HCT116 (cell line): Measurements from ENCODE around the gene ISCA2.

Source experiments
- CEBPB ChIP-seq: IDR thresholded peaks from 2 replicates; pipeline ENCODE4 v1.6.1; 2012; ENCODE audit warnings: low read depth
- CTCF ChIP-seq, 3 experiments: fragments of 200-600 bp in 1 of 3; sonication (generic) in 1 of 3; IDR thresholded peaks in 2 of 3; conservative IDR thresholded peaks in 1 of 3; 2 replicates each; pipeline ENCODE4 v1.5.1; 2012 to 2017; ENCODE audit warnings: low read depth in 2 of 3, low read length in 2 of 3, antibody characterized with exemption in 1 of 3, borderline replicate concordance in 1 of 3, control low read depth in 1 of 3, mild to moderate bottlenecking in 1 of 3, mixed read lengths in 1 of 3, mixed run types in 1 of 3, moderate library complexity in 1 of 3; ENCODE audit not compliant: insufficient read depth in 1 of 3
- EZH2 ChIP-seq: fragments of 200-600 bp; sonication (generic); IDR thresholded peaks from 2 replicates; pipeline ENCODE4 v1.6.1; 2017; ENCODE audit warnings: antibody characterized with exemption, mixed run types
- EZH2phosphoT487 ChIP-seq: fragments of 200-600 bp; IDR thresholded peaks from 2 replicates; pipeline ENCODE4 v1.6.1; 2018; ENCODE audit warnings: antibody characterized with exemption, borderline replicate concordance
- FOSL1 ChIP-seq: IDR thresholded peaks from 2 replicates; pipeline ENCODE4 v1.6.1; 2012; ENCODE audit warnings: low read depth
- POLR2A ChIP-seq: IDR thresholded peaks from 2 replicates; pipeline ENCODE4 v1.7.0; 2011; ENCODE audit warnings: borderline replicate concordance; ENCODE audit not compliant: insufficient read depth, insufficient read length; ENCODE audit errors: extremely low read depth
- POLR2AphosphoS5 ChIP-seq: IDR thresholded peaks from 2 replicates; pipeline ENCODE4 v1.6.1; 2011; ENCODE audit warnings: mild to moderate bottlenecking, low read depth, low read length, moderate library complexity
- RAD21 ChIP-seq: IDR thresholded peaks from 2 replicates; pipeline ENCODE4 v1.6.1; 2012; ENCODE audit warnings: low read depth, mild to moderate bottlenecking
- SIN3A ChIP-seq: IDR thresholded peaks from 2 replicates; pipeline ENCODE4 v1.6.1; 2012; ENCODE audit warnings: low read depth
- SP1 ChIP-seq: IDR thresholded peaks from 2 replicates; pipeline ENCODE4 v1.6.1; 2012; ENCODE audit warnings: low read depth
- TF ChIP-seq, protein P1 (sequence below): IDR thresholded peaks from 2 replicates; pipeline ENCODE4 v1.6.1; 2012; ENCODE audit warnings: low read depth

DNA sequence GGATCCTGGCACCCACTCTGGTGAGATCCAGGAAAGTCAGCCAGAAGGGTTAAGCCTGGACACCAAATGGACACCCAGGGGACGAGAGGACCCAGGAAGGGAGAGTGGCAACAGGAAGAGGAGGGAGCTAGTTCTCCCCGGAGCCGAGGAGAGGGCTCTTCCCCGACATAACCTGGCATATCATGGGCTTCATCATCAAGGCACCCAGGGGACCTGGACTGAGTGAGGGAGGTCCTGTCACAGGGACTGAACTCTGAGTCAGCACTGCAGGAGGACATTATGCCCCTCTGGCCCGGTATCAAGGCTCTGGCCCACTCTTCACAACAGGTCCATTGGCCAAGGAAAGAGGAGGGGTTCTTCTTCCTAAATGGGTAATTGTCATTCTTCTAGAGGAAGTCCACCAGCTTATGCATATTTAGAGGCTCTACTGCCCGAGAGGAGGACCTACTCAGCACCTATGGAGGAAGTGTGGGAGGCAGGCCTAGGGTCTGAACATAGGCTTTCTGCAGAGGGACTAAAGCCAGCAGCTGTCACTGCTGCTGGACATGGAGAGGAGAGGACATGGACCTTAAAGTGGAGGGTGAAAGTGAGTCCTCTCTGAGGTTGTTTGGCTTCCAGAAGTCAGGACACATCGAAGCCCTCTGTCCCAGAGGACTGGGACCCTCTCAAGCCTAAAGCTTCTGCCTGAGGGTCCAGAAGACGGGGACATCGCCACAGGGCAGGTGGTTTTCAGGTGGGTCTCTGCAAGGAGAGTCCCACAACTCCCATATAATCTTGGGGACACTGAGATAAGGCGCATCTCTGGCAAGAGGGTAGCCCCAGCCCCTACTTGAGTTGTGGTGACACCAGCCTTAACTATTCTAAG is 18.6 kb downstream of the ISCA2 start:
- no peak for TF ChIP-seq CTCF (IDR thresholded peaks at IDR 0.05 in 2 of 3, conservative IDR thresholded peaks at IDR 0.05 in 1 of 3; ENCODE audit: borderline replicate concordance in 1 of 3, insufficient read depth in 1 of 3, low read depth in 2 of 3, low read length in 2 of 3)
- TF ChIP-seq, protein P1, sequence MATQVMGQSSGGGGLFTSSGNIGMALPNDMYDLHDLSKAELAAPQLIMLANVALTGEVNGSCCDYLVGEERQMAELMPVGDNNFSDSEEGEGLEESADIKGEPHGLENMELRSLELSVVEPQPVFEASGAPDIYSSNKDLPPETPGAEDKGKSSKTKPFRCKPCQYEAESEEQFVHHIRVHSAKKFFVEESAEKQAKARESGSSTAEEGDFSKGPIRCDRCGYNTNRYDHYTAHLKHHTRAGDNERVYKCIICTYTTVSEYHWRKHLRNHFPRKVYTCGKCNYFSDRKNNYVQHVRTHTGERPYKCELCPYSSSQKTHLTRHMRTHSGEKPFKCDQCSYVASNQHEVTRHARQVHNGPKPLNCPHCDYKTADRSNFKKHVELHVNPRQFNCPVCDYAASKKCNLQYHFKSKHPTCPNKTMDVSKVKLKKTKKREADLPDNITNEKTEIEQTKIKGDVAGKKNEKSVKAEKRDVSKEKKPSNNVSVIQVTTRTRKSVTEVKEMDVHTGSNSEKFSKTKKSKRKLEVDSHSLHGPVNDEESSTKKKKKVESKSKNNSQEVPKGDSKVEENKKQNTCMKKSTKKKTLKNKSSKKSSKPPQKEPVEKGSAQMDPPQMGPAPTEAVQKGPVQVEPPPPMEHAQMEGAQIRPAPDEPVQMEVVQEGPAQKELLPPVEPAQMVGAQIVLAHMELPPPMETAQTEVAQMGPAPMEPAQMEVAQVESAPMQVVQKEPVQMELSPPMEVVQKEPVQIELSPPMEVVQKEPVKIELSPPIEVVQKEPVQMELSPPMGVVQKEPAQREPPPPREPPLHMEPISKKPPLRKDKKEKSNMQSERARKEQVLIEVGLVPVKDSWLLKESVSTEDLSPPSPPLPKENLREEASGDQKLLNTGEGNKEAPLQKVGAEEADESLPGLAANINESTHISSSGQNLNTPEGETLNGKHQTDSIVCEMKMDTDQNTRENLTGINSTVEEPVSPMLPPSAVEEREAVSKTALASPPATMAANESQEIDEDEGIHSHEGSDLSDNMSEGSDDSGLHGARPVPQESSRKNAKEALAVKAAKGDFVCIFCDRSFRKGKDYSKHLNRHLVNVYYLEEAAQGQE: no peak
- no peak for TF ChIP-seq POLR2A
- TF ChIP-seq EZH2: no peak
- no peak for TF ChIP-seq CEBPB
- no peak for TF ChIP-seq FOSL1
- TF ChIP-seq SIN3A: no peak
- TF ChIP-seq POLR2AphosphoS5: no peak
- TF ChIP-seq SP1: no peak
- no peak for TF ChIP-seq RAD21
- no peak for TF ChIP-seq EZH2phosphoT487
